Mucosa of descending colon (tissue), 3 donors: ENCODE results near the gene OR52E6. TPM values are rescaled to one million over a fixed set of nuclear protein-coding genes. Genes with fewer than 3 reads are reported as not detected.

ENCODE experiments used
- ATAC-seq: fragments of 200-7000 bp; cut with Tn5 transposase; one replicate; pipeline ENCODE4 v1.9.1; 2020; ENCODE audit warnings: mild to moderate bottlenecking, moderate library complexity
- DNase-seq, 3 donors: peaks; one replicate each; pipeline ENCODE4 v3.0.0-alpha.2; 2020
- H3K36me3 ChIP-seq: fragments of 200-600 bp; one replicate; pipeline ENCODE4 v1.8.0; 2021; ENCODE audit warnings: low read depth, mild to moderate bottlenecking
- H3K4me1 ChIP-seq: fragments of 200-600 bp; one replicate; pipeline ENCODE4 v1.8.0; 2021; ENCODE audit warnings: low read depth, mild to moderate bottlenecking
- H3K4me3 ChIP-seq: fragments of 200-600 bp; one replicate; pipeline ENCODE4 v1.8.0; 2021; ENCODE audit warnings: mild to moderate bottlenecking
- H3K9me3 ChIP-seq: fragments of 200-600 bp; one replicate; pipeline ENCODE4 v1.8.0; 2021; ENCODE audit warnings: mild to moderate bottlenecking
- intact Hi-C, 2 donors: fragments of 100-400 bp; cut with DNase I in 1 of 2; cut with micrococcal nuclease in 1 of 2; formaldehyde crosslinking; loops; one replicate each; pipeline versions ENCODE4 v1.11.0 to v1.11.1; 2022; cut with DNase I, micrococcal nuclease
- total RNA-seq, 3 donors: library from RNA; stranded (reverse); fragmentation: NEBNext Ultra II Directional in 2 of 3; extraction: Animal tissue kit (Norgen Biotek cat#: 25700) in 2 of 3; gene quantifications; one replicate each; pipeline versions ENCODE4 v1.2.1 to v1.2.4, GENCODE V29; 2021 to 2023
- TF ChIP-seq, protein P1 (sequence below): fragments of 200-600 bp; IDR thresholded peaks from one replicate; pipeline ENCODE4 v1.8.0; 2022; ENCODE audit warnings: antibody characterized with exemption, mild to moderate bottlenecking
- donor health status: DM: no; HTN: no; CAD: no; lungs with moderate emphysema.
- donor health status: DM: no; HTN: no; CAD: no.
- donor health status: DM: no; HTN: yes; CAD: no.

The OR52E6 gene
- total RNA-seq, 3 donors from 2014 or later: not detected

DNA sequence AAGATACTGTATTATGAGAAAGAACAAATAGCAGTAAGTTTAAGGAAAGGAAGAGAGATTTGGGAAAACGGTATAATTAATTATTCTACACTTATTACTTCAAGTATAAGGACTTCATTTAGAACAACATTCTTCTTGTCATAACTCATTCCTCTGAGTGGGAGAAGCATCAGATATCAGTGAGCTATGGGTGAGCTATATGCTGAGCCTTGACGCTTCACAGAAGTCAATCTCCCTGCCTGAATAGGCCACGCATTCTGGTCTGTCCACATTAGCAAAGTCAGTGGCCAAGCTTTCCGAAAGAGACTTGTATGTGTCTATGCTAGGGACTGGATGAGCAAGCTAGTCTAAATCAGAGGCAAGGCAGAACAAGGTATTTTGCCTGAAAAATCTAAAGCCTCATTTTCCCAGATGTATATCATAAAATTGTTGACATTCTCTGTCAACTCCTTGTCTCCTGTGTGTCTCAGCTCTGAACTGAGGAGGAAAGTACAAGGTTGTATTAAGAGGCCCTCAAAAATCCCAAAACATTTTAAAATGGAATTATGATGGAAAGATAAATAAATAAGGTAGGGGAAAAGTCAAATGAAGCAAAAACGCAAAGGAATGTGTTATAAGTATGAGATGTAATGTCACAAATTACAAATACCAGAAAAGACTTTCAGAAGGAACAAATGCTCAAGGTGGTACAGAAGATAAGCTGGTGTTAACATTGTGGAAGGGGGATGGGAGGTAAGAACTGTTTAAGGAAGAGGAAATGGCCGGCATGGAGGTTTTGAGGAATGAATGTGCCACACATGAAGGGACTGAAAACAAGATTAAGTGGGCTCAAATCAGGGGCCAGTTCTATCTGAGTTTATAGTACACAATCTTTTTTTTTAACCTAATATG lies 31.5 kb downstream of the OR52E6 start:
- TF ChIP-seq, protein P1, sequence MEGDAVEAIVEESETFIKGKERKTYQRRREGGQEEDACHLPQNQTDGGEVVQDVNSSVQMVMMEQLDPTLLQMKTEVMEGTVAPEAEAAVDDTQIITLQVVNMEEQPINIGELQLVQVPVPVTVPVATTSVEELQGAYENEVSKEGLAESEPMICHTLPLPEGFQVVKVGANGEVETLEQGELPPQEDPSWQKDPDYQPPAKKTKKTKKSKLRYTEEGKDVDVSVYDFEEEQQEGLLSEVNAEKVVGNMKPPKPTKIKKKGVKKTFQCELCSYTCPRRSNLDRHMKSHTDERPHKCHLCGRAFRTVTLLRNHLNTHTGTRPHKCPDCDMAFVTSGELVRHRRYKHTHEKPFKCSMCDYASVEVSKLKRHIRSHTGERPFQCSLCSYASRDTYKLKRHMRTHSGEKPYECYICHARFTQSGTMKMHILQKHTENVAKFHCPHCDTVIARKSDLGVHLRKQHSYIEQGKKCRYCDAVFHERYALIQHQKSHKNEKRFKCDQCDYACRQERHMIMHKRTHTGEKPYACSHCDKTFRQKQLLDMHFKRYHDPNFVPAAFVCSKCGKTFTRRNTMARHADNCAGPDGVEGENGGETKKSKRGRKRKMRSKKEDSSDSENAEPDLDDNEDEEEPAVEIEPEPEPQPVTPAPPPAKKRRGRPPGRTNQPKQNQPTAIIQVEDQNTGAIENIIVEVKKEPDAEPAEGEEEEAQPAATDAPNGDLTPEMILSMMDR: no peak
- Histone ChIP-seq H3K4me1 (no peaks in the 10 kb centered on the region), H3K9me3 (no peaks in the 10 kb centered on the region), H3K4me3 (no peak overlapping the region), H3K36me3 (no peaks in the 10 kb centered on the region)
- intact Hi-C loops: loop anchor here (5.0 to 10.0 kb wide), 3 partner anchors 333 to 688 kb away; no protein-coding TSS in a partner anchor
- DNase-seq (no peak), ATAC-seq (no peak)

DNA sequence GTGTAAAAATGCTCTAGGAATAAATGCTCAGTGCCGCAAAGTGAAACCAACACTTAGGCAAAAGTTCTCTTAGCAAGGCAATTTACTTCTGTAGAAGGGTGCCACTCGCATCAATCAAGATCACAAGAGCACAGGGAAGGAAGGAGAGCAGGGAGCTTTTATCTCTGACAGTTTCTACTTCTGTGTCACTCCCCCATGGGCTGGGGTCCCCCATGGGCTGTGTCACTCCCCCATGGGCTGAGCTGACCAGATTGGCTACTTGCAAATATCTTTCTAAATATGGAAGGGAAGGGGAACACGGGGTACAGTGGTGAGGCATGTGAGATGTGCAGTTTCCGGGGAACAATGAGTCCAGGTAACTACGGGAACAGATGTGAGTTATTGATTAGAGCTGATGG lies 32.6 kb downstream of the OR52E6 start:
- DNase-seq: peak in 1 of 3 donors; percentile 3
- peak; percentile 41 for ATAC-seq
- Histone ChIP-seq H3K4me3 (no peak overlapping the region), H3K9me3 (no peaks in the 10 kb centered on the region), H3K36me3 (no peaks in the 10 kb centered on the region), H3K4me1 (no peaks in the 10 kb centered on the region)
- intact Hi-C loops: loop anchor here (5.0 to 10.0 kb wide), 3 partner anchors 332 to 687 kb away; no protein-coding TSS in a partner anchor
- TF ChIP-seq, protein P1: no peak

DNA sequence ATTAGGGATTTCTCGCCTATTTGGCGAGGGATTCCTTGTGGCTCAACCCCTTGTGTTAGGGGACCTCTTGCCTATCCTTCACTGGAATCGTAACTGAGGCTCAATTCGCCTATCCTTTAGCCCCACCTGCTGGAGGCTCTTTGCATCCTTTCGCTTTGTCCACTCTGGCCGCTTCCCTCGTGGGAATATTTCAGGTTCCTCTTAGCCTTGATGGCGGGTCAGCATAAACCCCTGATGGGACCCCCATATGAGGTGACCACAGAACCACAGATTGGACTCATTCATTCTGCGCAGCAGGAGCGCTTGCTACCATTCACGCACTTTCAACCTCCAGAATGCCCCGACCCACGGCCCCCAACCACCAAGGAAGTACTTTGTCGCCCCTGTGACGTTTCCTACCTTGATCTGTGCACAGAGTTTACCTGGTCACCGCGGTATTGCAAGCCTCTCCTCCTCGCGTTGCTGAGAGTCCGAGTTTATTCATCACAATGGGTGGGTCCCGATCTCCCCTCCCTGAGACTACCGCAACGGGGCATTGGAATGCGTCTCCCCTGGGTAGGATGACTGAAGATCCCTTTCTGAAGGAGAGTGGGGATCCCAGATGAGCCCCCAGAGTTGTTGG lies 33.1 kb downstream of the OR52E6 start, which contains the start of gene OR52N2:
Gene OR52N2, plus strand, starts transcription at position 425 of the 622 bp plus-strand sequence. CDS start 11,412 bp downstream, outside the sequence.
- DNase-seq: peak in 2 of 3 donors; percentile 62 to 87
- no peaks in the 10 kb centered on the region for H3K9me3 ChIP-seq
- peak; percentile 89 for ATAC-seq
- intact Hi-C loops: loop anchor here (5.0 to 10.0 kb wide), 3 partner anchors 331 to 686 kb away; no protein-coding TSS in a partner anchor
- H3K4me1 ChIP-seq: no peaks in the 10 kb centered on the region
- H3K36me3 ChIP-seq: no peaks in the 10 kb centered on the region
- TF ChIP-seq, protein P1: peak; percentile 62
- H3K4me3 ChIP-seq: no peak within 1 kb of the TSS

DNA sequence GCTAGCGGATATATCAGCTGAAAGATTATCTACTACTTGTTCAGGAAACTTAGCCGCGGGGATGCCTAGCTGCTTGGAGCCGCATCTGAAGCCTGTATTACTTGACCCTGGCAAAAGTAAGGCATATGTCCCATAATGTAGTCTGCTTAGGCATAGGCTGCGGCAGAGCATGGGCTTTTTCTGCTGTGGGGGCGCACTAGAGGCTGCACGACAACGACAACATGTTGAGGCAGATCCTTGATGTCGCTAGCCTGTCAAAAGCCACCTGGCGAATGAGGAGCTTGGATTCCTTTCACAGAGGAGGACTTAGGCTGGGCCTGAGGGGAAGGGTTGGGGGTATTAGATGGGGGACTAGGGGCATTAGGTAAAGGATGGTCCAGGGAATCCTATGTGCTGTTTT lies 34.1 kb downstream of the OR52E6 start:
- Histone ChIP-seq H3K4me3 (no peak overlapping the region), H3K9me3 (no peaks in the 10 kb centered on the region), H3K4me1 (no peaks in the 10 kb centered on the region), H3K36me3 (no peaks in the 10 kb centered on the region)
- DNase-seq: no peak
- TF ChIP-seq, protein P1: no peak
- no peak for ATAC-seq
- intact Hi-C loops: loop anchor here (5.0 to 10.0 kb wide), 3 partner anchors 330 to 685 kb away; no protein-coding TSS in a partner anchor

DNA sequence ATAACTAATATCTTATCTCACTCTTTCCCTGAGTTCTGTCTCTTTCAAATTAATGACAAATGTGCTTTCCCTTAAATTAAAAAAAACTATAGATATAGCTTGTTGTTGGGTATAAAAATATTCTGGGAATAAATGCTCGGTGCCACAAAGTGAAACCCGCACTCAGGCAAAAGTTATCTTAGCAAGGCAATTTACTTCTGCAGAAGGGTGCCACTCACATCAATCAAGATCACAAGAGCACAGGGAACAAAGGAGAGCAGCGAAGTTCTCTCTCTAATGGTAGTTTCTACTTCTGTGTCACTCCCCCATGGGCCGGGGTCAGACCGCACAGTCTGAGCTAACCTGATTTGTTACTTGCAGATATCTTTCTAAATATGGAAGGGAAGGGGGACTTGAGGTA lies 37.7 kb downstream of the OR52E6 start:
- TF ChIP-seq, protein P1: no peak
- intact Hi-C loops: loop anchor here in 1 of 2 donors (10.0 kb wide), 1 partner anchor 329 kb away; no protein-coding TSS in a partner anchor

More for the DNA sequence above, 37.7 kb downstream of the OR52E6 start:
- ATAC-seq (no peak), DNase-seq (no peak)
- no peaks in the 10 kb centered on the region for H3K4me1 ChIP-seq
- no peak overlapping the region for H3K4me3 ChIP-seq
- H3K9me3 ChIP-seq: no peaks in the 10 kb centered on the region
- H3K36me3 ChIP-seq: no peaks in the 10 kb centered on the region
